BJ (cell line): ENCODE measurements around the gene IMPG2. TPM values are rescaled to one million over a fixed set of nuclear protein-coding genes. Genes with fewer than 3 reads are reported as not detected.

Experiments used
- CTCF ChIA-PET: fragments of 350-600 bp; formaldehyde crosslinking; extraction: SDS; loops from one replicate; lab custom pipeline; 2021; ENCODE audit warnings: antibody characterized with exemption, inconsistent platforms; lab: Yijun Ruan, JAX
- POLR2A ChIA-PET: fragments of 300-600 bp; sonication (Branson Sonifier 250); formaldehyde crosslinking; extraction: SDS; loops from one replicate; lab custom pipeline; 2021; ENCODE audit warnings: antibody characterized with exemption; lab: Charles Lee
- DNase-seq: peaks from one replicate; pipeline ENCODE4 v3.0.0-alpha.2; 2011; ENCODE audit warnings: low read depth
- H3K27me3 ChIP-seq: 2 replicates; pipeline ENCODE4 v1.6.0; 2011; ENCODE audit warnings: low read length; ENCODE audit not compliant: control insufficient read depth, insufficient read depth
- H3K36me3 ChIP-seq: 2 replicates; pipeline ENCODE4 v1.5.1; 2011; ENCODE audit warnings: low read length; ENCODE audit not compliant: control insufficient read depth, insufficient read depth
- H3K4me3 ChIP-seq: 2 replicates; pipeline ENCODE4 v1.5.1; 2011; ENCODE audit warnings: low read depth, mild to moderate bottlenecking, control low read depth, low read length
- CTCF ChIP-seq: IDR thresholded peaks from 2 replicates; pipeline ENCODE4 v1.5.1; 2011; ENCODE audit warnings: low read depth, mild to moderate bottlenecking, control low read depth, inconsistent platforms, low read length, moderate library complexity; ENCODE audit not compliant: insufficient read depth
- polyA plus RNA-seq: library from polyadenylated mRNA; depleted of rRNA; stranded (reverse); fragments of >200 nt; gene quantifications from 2 replicates; pipeline ENCODE4 v1.2.3, GENCODE V29; 2011

IMPG2 gene
- polyA plus RNA-seq, 1 experiment, result 0.10 TPM

- DNase-seq, result no peak
- ChIA-PET POLR2A (no interaction called here), CTCF (no interaction called here)
- H3K4me3 ChIP-seq, result no peak overlapping the region
- no peaks in the 10 kb centered on the region for H3K36me3 ChIP-seq
- TF ChIP-seq CTCF, result no peak
- H3K27me3 ChIP-seq, result no peaks in the 10 kb centered on the region
Observed at GRCh38 chr3:101248736-101249135, 71.6 kb downstream of the IMPG2 start.

GRCh38 chr3:101244212-101244575 lies 76.2 kb downstream of the IMPG2 start:
- no peak for TF ChIP-seq CTCF
- Histone ChIP-seq H3K4me3 (no peak overlapping the region), H3K36me3 (no peaks in the 10 kb centered on the region), H3K27me3 (no peaks in the 10 kb centered on the region)
- POLR2A ChIA-PET, result no interaction called here
- CTCF ChIA-PET, result no interaction called here
- DNase-seq, result no peak

- TF ChIP-seq CTCF, result no peak
- Histone ChIP-seq H3K27me3 (no peaks in the 10 kb centered on the region), H3K4me3 (no peak overlapping the region), H3K36me3 (no peaks in the 10 kb centered on the region)
- DNase-seq, result no peak
- ChIA-PET POLR2A (no interaction called here), CTCF (no interaction called here)
Observed at GRCh38 chr3:101243285-101244211, 76.8 kb downstream of the IMPG2 start.

GRCh38 chr3:101240719-101241399 lies 79.5 kb downstream of the IMPG2 start:
- ChIA-PET CTCF (interaction anchor here (1.5 kb wide), 1 partner anchor 8 kb away, joined by 3 read pairs; no protein-coding TSS in a partner anchor), POLR2A (no interaction called here)
- no peaks in the 10 kb centered on the region for H3K36me3 ChIP-seq
- H3K27me3 ChIP-seq, result no peaks in the 10 kb centered on the region
- no peak for TF ChIP-seq CTCF
- DNase-seq, result no peak
- no peak overlapping the region for H3K4me3 ChIP-seq

- no peak for TF ChIP-seq CTCF
- CTCF ChIA-PET, result no interaction called here
- Histone ChIP-seq H3K4me3 (no peak overlapping the region), H3K36me3 (no peaks in the 10 kb centered on the region), H3K27me3 (no peaks in the 10 kb centered on the region)
- DNase-seq, result no peak
- POLR2A ChIA-PET, result no interaction called here
Observed at GRCh38 chr3:101235048-101235447, 85.3 kb downstream of the IMPG2 start.
